HEK293 (cell line): Measurements from ENCODE around the gene UTP4.
A peak's percentile ranks its signal among the peaks of the same experiment; 100 is the strongest.

ENCODE experiments used
- CTCF ChIA-PET: fragments of 350-600 bp; formaldehyde crosslinking; extraction: SDS; loops from one replicate; lab custom pipeline; 2021; ENCODE audit warnings: antibody characterized with exemption; lab: Yijun Ruan, JAX
- POLR2A ChIA-PET: fragments of 300-600 bp; formaldehyde crosslinking; extraction: SDS; loops from one replicate; lab custom pipeline; 2020; ENCODE audit warnings: antibody characterized with exemption, inconsistent platforms; lab: Yijun Ruan, JAX
- H3K27ac ChIP-seq: fragments of 200-500 bp; sonication (Bioruptor generic); 2 replicates; pipeline ENCODE4 v1.5.1; 2014; ENCODE audit warnings: low read depth, low read length, control low read depth, inconsistent platforms; ENCODE audit errors: extremely low read depth
- H3K36me3 ChIP-seq, 2 experiments: fragments of 200-500 bp in 1 of 2; sonication (Bioruptor generic) in 1 of 2; 1 replicate in 1 of 2; 2 replicates in 1 of 2; pipeline ENCODE4 v1.5.1; 2014 to 2017; ENCODE audit warnings: inconsistent platforms in 2 of 2, low read length in 2 of 2; ENCODE audit not compliant: control insufficient read depth in 2 of 2, insufficient read depth in 1 of 2
- H3K4me1 ChIP-seq: fragments of 200-500 bp; sonication (Bioruptor generic); 2 replicates; pipeline ENCODE4 v1.5.1; 2014; ENCODE audit warnings: mild to moderate bottlenecking, low read length, inconsistent platforms; ENCODE audit not compliant: control insufficient read depth, insufficient read depth
- H3K4me3 ChIP-seq: 2 replicates; pipeline ENCODE4 v1.5.1; 2011; ENCODE audit warnings: low read depth, mild to moderate bottlenecking, control low read depth, low read length, moderate library complexity
- H3K9me3 ChIP-seq: fragments of 200-500 bp; sonication (Bioruptor generic); 2 replicates; pipeline ENCODE4 v1.5.1; 2014; ENCODE audit warnings: low read depth, low read length, inconsistent platforms; ENCODE audit not compliant: control insufficient read depth, insufficient read depth
- BCL11B ChIP-seq: fragments of 450-650 bp; formaldehyde crosslinking; IDR thresholded peaks from 2 replicates; pipeline ENCODE4 v1.5.1; 2016; ENCODE audit warnings: low read depth, missing biosample characterization, missing genetic modification characterization
- EGR2 ChIP-seq: fragments of 450-650 bp; formaldehyde crosslinking; IDR thresholded peaks from 2 replicates; pipeline ENCODE4 v1.5.1; 2016; ENCODE audit warnings: low read depth, missing biosample characterization, missing genetic modification characterization
- SCRT1 ChIP-seq: fragments of 450-650 bp; formaldehyde crosslinking; IDR thresholded peaks from 2 replicates; pipeline ENCODE4 v1.5.1; 2016; ENCODE audit warnings: missing biosample characterization, missing genetic modification characterization, borderline replicate concordance
- YY2 ChIP-seq: fragments of 450-650 bp; formaldehyde crosslinking; IDR thresholded peaks from 2 replicates; pipeline ENCODE4 v1.5.1; 2016; ENCODE audit warnings: missing biosample characterization, missing genetic modification characterization
- ZBTB11 ChIP-seq: fragments of 450-650 bp; formaldehyde crosslinking; conservative IDR thresholded peaks from 2 replicates; pipeline ENCODE4 v1.5.1; 2016; ENCODE audit warnings: low read depth, missing biosample characterization, missing genetic modification characterization
- ZBTB48 ChIP-seq: fragments of 450-650 bp; formaldehyde crosslinking; IDR thresholded peaks from 2 replicates; pipeline ENCODE4 v1.5.1; 2016; ENCODE audit warnings: missing biosample characterization, missing genetic modification characterization
- ZBTB49 ChIP-seq: fragments of 450-650 bp; formaldehyde crosslinking; IDR thresholded peaks from 2 replicates; pipeline ENCODE4 v1.5.1; 2016; ENCODE audit warnings: missing biosample characterization, missing genetic modification characterization, low read depth
- ZBTB6 ChIP-seq: fragments of 450-650 bp; formaldehyde crosslinking; IDR thresholded peaks from 2 replicates; pipeline ENCODE4 v1.5.1; 2017; ENCODE audit warnings: missing biosample characterization, missing genetic modification characterization
- ZFHX2 ChIP-seq: fragments of 450-650 bp; formaldehyde crosslinking; conservative IDR thresholded peaks from 2 replicates; pipeline ENCODE4 v1.5.1; 2016; ENCODE audit warnings: missing biosample characterization, missing genetic modification characterization
- ZFP41 ChIP-seq: fragments of 450-650 bp; formaldehyde crosslinking; IDR thresholded peaks from 2 replicates; pipeline ENCODE4 v1.5.1; 2016; ENCODE audit warnings: missing biosample characterization, missing genetic modification characterization, borderline replicate concordance
- ZFP69B ChIP-seq: fragments of 450-650 bp; formaldehyde crosslinking; IDR thresholded peaks from 2 replicates; pipeline ENCODE4 v1.5.1; 2016; ENCODE audit warnings: missing biosample characterization, missing genetic modification characterization
- ZNF202 ChIP-seq: fragments of 450-650 bp; formaldehyde crosslinking; IDR thresholded peaks from 2 replicates; pipeline ENCODE4 v1.5.1; 2016; ENCODE audit warnings: missing biosample characterization, missing genetic modification characterization, borderline replicate concordance
- ZNF239 ChIP-seq: fragments of 450-650 bp; formaldehyde crosslinking; IDR thresholded peaks from 2 replicates; pipeline ENCODE4 v1.5.1; 2016; ENCODE audit warnings: missing biosample characterization, missing genetic modification characterization
- ZNF26 ChIP-seq: fragments of 450-650 bp; formaldehyde crosslinking; IDR thresholded peaks from 2 replicates; pipeline ENCODE4 v1.5.1; 2016; ENCODE audit warnings: missing biosample characterization, missing genetic modification characterization
- ZNF335 ChIP-seq: fragments of 450-650 bp; formaldehyde crosslinking; conservative IDR thresholded peaks from 2 replicates; pipeline ENCODE4 v1.5.1; 2016; ENCODE audit warnings: missing biosample characterization, missing genetic modification characterization
- ZNF341 ChIP-seq: fragments of 450-650 bp; formaldehyde crosslinking; IDR thresholded peaks from 2 replicates; pipeline ENCODE4; 2016; ENCODE audit warnings: low read depth, missing biosample characterization, missing genetic modification characterization
- ZNF521 ChIP-seq: fragments of 450-650 bp; formaldehyde crosslinking; IDR thresholded peaks from 2 replicates; pipeline ENCODE4 v1.5.1; 2017; ENCODE audit warnings: missing biosample characterization, mild to moderate bottlenecking, missing genetic modification characterization
- ZNF692 ChIP-seq: fragments of 450-650 bp; formaldehyde crosslinking; IDR thresholded peaks from 2 replicates; pipeline ENCODE4 v1.5.1; 2016; ENCODE audit warnings: missing biosample characterization, missing genetic modification characterization
- ZNF701 ChIP-seq: fragments of 450-650 bp; formaldehyde crosslinking; IDR thresholded peaks from 2 replicates; pipeline ENCODE4 v1.5.1; 2016; ENCODE audit warnings: missing biosample characterization, missing genetic modification characterization
- ZNF76 ChIP-seq: fragments of 450-650 bp; formaldehyde crosslinking; IDR thresholded peaks from 2 replicates; pipeline ENCODE4; 2016; ENCODE audit warnings: low read depth, missing biosample characterization, missing genetic modification characterization, borderline replicate concordance
- ZNF776 ChIP-seq: fragments of 450-650 bp; formaldehyde crosslinking; IDR thresholded peaks from 2 replicates; pipeline ENCODE4 v1.5.0; 2017; ENCODE audit warnings: missing biosample characterization, missing genetic modification characterization, borderline replicate concordance

UTP4 gene

GRCh38 chr16:69100071-69100691 is 32.3 kb upstream of the UTP4 start:
- TF ChIP-seq ZBTB6 (tag by site-specific recombination) (peak; percentile 26; the same call in 1 of the 2 replicates), ZNF521 (no peak), EGR2 (tag by site-specific recombination) (0 out of 2 replicates have a peak, but pooled peaks have one; percentile 11)
- H3K27ac ChIP-seq: no peak overlapping the region
- ChIA-PET CTCF (interaction anchor here (0.5 to 2.9 kb wide), 4 partner anchors 10 to 50 kb away, joined by 3 to 10 read pairs (median 4); no protein-coding TSS in a partner anchor), POLR2A (no interaction called here)
- H3K9me3 ChIP-seq: no peaks in the 10 kb centered on the region
- H3K36me3 ChIP-seq: no peaks in the 10 kb centered on the region
- no peaks in the 10 kb centered on the region for H3K4me1 ChIP-seq
- H3K4me3 ChIP-seq: no peak overlapping the region

GRCh38 chr16:69105501-69106361 is 26.7 kb upstream of the UTP4 start, which contains the start of gene HAS3:
Gene HAS3 (plus strand): TSS chr16:69105653. CDS start chr16:69109396, 3,743 bp downstream.
- Histone ChIP-seq H3K36me3 (peaks cover 0 to 14% of the 10 kb centered on the region in 2 experiments; a peak in 1 of 3 replicates), H3K9me3 (no peaks in the 10 kb centered on the region), H3K4me3 (peak within 1 kb of the TSS; percentile 49), H3K4me1 (no peaks in the 10 kb centered on the region; the same call in 1 of the 2 replicates), H3K27ac (peak within 1 kb of the TSS; percentile 63; the same call in 1 of the 2 replicates)
- ChIA-PET POLR2A (interaction anchor here (0.6 to 1.2 kb wide), 5 partner anchors 12 to 319 kb away, joined by 3 to 6 read pairs (median 3); no protein-coding TSS in a partner anchor), CTCF (interaction anchor here (0.6 to 2.2 kb wide), 9 partner anchors 11 to 577 kb away, joined by 3 to 11 read pairs (median 3); no protein-coding TSS in a partner anchor)
- TF ChIP-seq ZNF341 (tag by site-specific recombination) (no peak), SCRT1 (tag by site-specific recombination) (no peak), ZNF692 (tag by site-specific recombination) (peak; percentile 57), ZNF76 (tag by site-specific recombination) (no peak), BCL11B (tag by site-specific recombination) (no peak), ZNF26 (tag by site-specific recombination) (no peak), ZNF202 (no peak), ZFHX2 (peak; percentile 55), ZNF701 (tag by site-specific recombination) (no peak), ZFP41 (tag by site-specific recombination) (no peak), ZBTB11 (tag by site-specific recombination) (0 out of 2 replicates have a peak, but pooled peaks have one; percentile 29), ZNF776 (tag by site-specific recombination) (no peak), ZNF335 (tag by site-specific recombination) (peak; percentile 67), YY2 (tag by site-specific recombination) (no peak), ZBTB49 (tag by site-specific recombination) (no peak), ZNF239 (tag by site-specific recombination) (no peak), ZNF521 (no peak), ZBTB48 (tag by site-specific recombination) (peak; percentile 46; the same call in 1 of the 2 replicates), ZFP69B (no peak)
